Astrocyte (in vitro differentiated cells and primary cell): ENCODE data around the gene DLGAP5. TPM values are rescaled to one million over a fixed set of nuclear protein-coding genes. Genes with fewer than 3 reads are reported as not detected.

ENCODE experiments used
- DNase-seq: peaks from one replicate; pipeline ENCODE4 v3.0.0-alpha.2; 2010; ENCODE audit warnings: low read depth
- FAIRE-seq: peaks from 2 replicates; lab custom pipeline; 2011; peaks lifted over from hg19 to GRCh38; lab: Jason Lieb, UNC
- H2AFZ ChIP-seq: 2 replicates; pipeline ENCODE4 v1.6.0; 2012; ENCODE audit warnings: low read depth, low read length, inconsistent platforms
- H3K27ac ChIP-seq: 2 replicates; pipeline ENCODE4 v1.5.1; 2011; ENCODE audit warnings: low read depth, low read length, inconsistent platforms
- H3K27me3 ChIP-seq: 2 replicates; pipeline ENCODE4 v1.6.0; 2011; ENCODE audit warnings: low read length, inconsistent platforms; ENCODE audit not compliant: insufficient read depth
- H3K36me3 ChIP-seq: 2 replicates; pipeline ENCODE4 v1.5.1; 2011; ENCODE audit warnings: low read length, inconsistent platforms; ENCODE audit not compliant: insufficient read depth
- H3K4me1 ChIP-seq: 2 replicates; pipeline ENCODE4 v1.5.1; 2011; ENCODE audit warnings: low read length, inconsistent platforms; ENCODE audit not compliant: insufficient read depth
- H3K4me2 ChIP-seq: 2 replicates; pipeline ENCODE4 v1.6.0; 2012; ENCODE audit warnings: low read length, inconsistent platforms
- H3K4me3 ChIP-seq: 2 replicates; pipeline ENCODE4 v1.5.1; 2011; ENCODE audit warnings: low read depth, mild to moderate bottlenecking, low read length, inconsistent platforms; ENCODE audit not compliant: insufficient read depth
- H3K79me2 ChIP-seq: 2 replicates; pipeline ENCODE4 v1.6.0; 2012; ENCODE audit warnings: mild to moderate bottlenecking, low read length, inconsistent platforms; ENCODE audit not compliant: insufficient read depth
- H3K9ac ChIP-seq: 2 replicates; pipeline ENCODE4 v1.6.0; 2012; ENCODE audit warnings: mild to moderate bottlenecking, low read length, inconsistent platforms
- H3K9me3 ChIP-seq: 2 replicates; pipeline ENCODE4 v1.5.1; 2012; ENCODE audit warnings: low read depth, mild to moderate bottlenecking, low read length, inconsistent platforms; ENCODE audit not compliant: insufficient read depth
- H4K20me1 ChIP-seq: 2 replicates; pipeline ENCODE4 v1.6.0; 2012; ENCODE audit warnings: low read length, inconsistent platforms; ENCODE audit not compliant: insufficient read depth
- H3K27ac Mint-ChIP-seq: one replicate; pipeline ENCODE4 v1.8.0; 2021; ENCODE audit warnings: mild to moderate bottlenecking, mixed read lengths; ENCODE audit not compliant: unreplicated experiment
- H3K27me3 Mint-ChIP-seq: one replicate; pipeline ENCODE4 v1.8.0; 2021; ENCODE audit warnings: low read depth, mixed read lengths; ENCODE audit not compliant: unreplicated experiment
- H3K36me3 Mint-ChIP-seq: one replicate; pipeline ENCODE4 v1.8.0; 2021; ENCODE audit warnings: low read depth, mixed read lengths; ENCODE audit not compliant: unreplicated experiment
- H3K4me1 Mint-ChIP-seq: one replicate; pipeline ENCODE4 v1.8.0; 2021; ENCODE audit warnings: low read depth, mixed read lengths; ENCODE audit not compliant: unreplicated experiment
- H3K4me3 Mint-ChIP-seq: one replicate; pipeline ENCODE4 v1.8.0; 2021; ENCODE audit warnings: mild to moderate bottlenecking, moderate library complexity, mixed read lengths; ENCODE audit not compliant: unreplicated experiment
- H3K9me3 Mint-ChIP-seq: one replicate; pipeline ENCODE4 v1.8.0; 2021; ENCODE audit warnings: mild to moderate bottlenecking, mixed read lengths; ENCODE audit not compliant: unreplicated experiment
- CTCF ChIP-seq: IDR thresholded peaks from 2 replicates; pipeline ENCODE4 v1.5.1; 2011; ENCODE audit warnings: low read depth, mild to moderate bottlenecking, inconsistent platforms, low read length, moderate library complexity; ENCODE audit not compliant: insufficient read depth
- EZH2 ChIP-seq: IDR thresholded peaks from 2 replicates; pipeline ENCODE4 v1.6.1; 2012; ENCODE audit warnings: mild to moderate bottlenecking, low read length, inconsistent platforms; ENCODE audit not compliant: insufficient read depth
- total RNA-seq: library from RNA; stranded (reverse); gene quantifications from 2 replicates; pipeline ENCODE4 v1.2.1, GENCODE V29; 2021

DLGAP5 gene
- total RNA-seq, 1 donor from 2014 or later = 5.4 TPM

- Histone ChIP-seq H3K27ac (no peak overlapping the region), H3K4me3 (no peak overlapping the region), H3K36me3 (no peaks in the 10 kb centered on the region), H3K4me1 (peaks cover 27% of the 10 kb centered on the region), H3K79me2 (peaks cover 5% of the 10 kb centered on the region), H3K9me3 (no peaks in the 10 kb centered on the region), H4K20me1 (no peaks in the 10 kb centered on the region), H3K27me3 (no peaks in the 10 kb centered on the region), H3K9ac (no peak overlapping the region), H2AFZ (no peak overlapping the region), H3K4me2 (no peak overlapping the region)
- no peaks in the 10 kb centered on the region for H3K9me3 Mint-ChIP-seq
- H3K36me3 Mint-ChIP-seq = no peaks in the 10 kb centered on the region
- H3K27me3 Mint-ChIP-seq = peaks cover 2% of the 10 kb centered on the region
- FAIRE-seq = no peak
- H3K4me3 Mint-ChIP-seq = no peak overlapping the region
- peaks cover 36% of the 10 kb centered on the region for H3K4me1 Mint-ChIP-seq
- H3K27ac Mint-ChIP-seq = peak overlapping the region; percentile 35
- DNase-seq = no peak
- TF ChIP-seq EZH2 = no peak
Measured at GRCh38 chr14:55124774-55125386, 66.5 kb downstream of the DLGAP5 start.

DNA sequence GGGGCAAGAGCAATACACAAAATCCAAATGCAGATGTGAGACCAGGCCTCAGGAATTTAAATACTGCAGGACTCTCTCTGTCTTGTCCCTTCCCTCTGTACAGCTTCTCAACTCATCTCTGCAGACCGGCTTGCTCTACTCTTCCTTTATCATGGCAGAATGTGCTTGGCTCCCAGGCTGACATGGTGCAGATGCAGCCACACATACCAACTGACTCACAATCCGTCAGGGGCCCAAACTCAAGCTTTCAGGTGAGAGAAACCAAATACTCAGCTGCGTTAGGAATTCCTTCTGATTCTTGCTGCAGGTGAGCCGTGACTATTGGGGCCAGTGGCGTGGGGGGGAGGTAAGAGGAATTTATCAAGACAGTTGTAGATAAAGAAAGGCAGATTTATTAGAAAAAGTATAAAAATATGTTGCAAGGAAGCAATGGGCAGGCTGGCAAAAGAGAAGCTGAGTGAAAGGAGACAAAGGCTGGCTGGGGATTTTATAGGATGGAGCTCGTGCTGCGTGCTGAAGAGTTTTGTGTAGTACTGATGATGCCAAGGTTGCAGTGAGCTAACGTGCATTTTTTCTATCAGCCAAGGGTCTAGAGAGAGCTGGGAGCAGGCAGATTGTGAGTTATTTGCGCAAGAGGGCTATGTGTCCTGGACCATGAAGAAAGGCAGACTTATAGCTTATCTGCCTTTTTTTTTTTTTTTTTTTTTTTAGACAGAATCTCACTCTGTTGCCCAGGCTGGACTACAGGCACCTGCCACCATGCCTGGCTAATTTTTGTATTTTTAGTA, 67.3 kb downstream of the DLGAP5 start:
- no peaks in the 10 kb centered on the region for H3K27me3 ChIP-seq
- Mint-ChIP-seq H3K27ac (peak overlapping the region; percentile 87), H3K4me3 (peak overlapping the region; percentile 2), H3K4me1 (peaks cover 36% of the 10 kb centered on the region), H3K9me3 (no peaks in the 10 kb centered on the region), H3K27me3 (peaks cover 2% of the 10 kb centered on the region), H3K36me3 (no peaks in the 10 kb centered on the region)
- FAIRE-seq (no peak), DNase-seq (no peak)
- H3K4me1 ChIP-seq = peaks cover 27% of the 10 kb centered on the region
- TF ChIP-seq EZH2 = no peak
- TF ChIP-seq CTCF = no peak
- H3K36me3 ChIP-seq = no peaks in the 10 kb centered on the region
- H3K27ac ChIP-seq = peak overlapping the region; percentile 64
- no peak overlapping the region for H3K4me3 ChIP-seq
- no peak overlapping the region for H3K4me2 ChIP-seq
- no peaks in the 10 kb centered on the region for H4K20me1 ChIP-seq
- no peak overlapping the region for H2AFZ ChIP-seq
- no peaks in the 10 kb centered on the region for H3K9me3 ChIP-seq
- H3K79me2 ChIP-seq = no peaks in the 10 kb centered on the region
- peak overlapping the region; percentile 66 for H3K9ac ChIP-seq

GRCh38 chr14:55123101-55123500, 68.3 kb downstream of the DLGAP5 start:
- H3K27me3 ChIP-seq = no peaks in the 10 kb centered on the region
- Mint-ChIP-seq H3K9me3 (no peaks in the 10 kb centered on the region), H3K27ac (peak overlapping the region; percentile 87), H3K27me3 (peaks cover 2% of the 10 kb centered on the region), H3K4me3 (peak overlapping the region; percentile 40), H3K36me3 (no peaks in the 10 kb centered on the region), H3K4me1 (peaks cover 38% of the 10 kb centered on the region)
- no peak overlapping the region for H2AFZ ChIP-seq
- TF ChIP-seq EZH2 (no peak), CTCF (no peak)
- no peaks in the 10 kb centered on the region for H3K9me3 ChIP-seq
- FAIRE-seq (no peak), DNase-seq (peak; percentile 96)
- peak overlapping the region; percentile 66 for H3K9ac ChIP-seq
- peaks cover 27% of the 10 kb centered on the region for H3K4me1 ChIP-seq
- H3K79me2 ChIP-seq = no peaks in the 10 kb centered on the region
- H4K20me1 ChIP-seq = no peaks in the 10 kb centered on the region
- peak overlapping the region; percentile 76 for H3K27ac ChIP-seq
- no peaks in the 10 kb centered on the region for H3K36me3 ChIP-seq
- H3K4me3 ChIP-seq = no peak overlapping the region
- peak overlapping the region; percentile 72 for H3K4me2 ChIP-seq
